GM12873 (cell line): ENCODE measurements around the gene TP63.

ENCODE experiments used
- TF ChIP-seq, protein P1 (sequence below): IDR thresholded peaks from 2 replicates; pipeline ENCODE4 v1.5.1; 2012; ENCODE audit warnings: low read depth, mild to moderate bottlenecking, moderate library complexity, low read length, control low read depth; ENCODE audit not compliant: insufficient read depth; ENCODE audit errors: missing control alignments

TP63 gene

DNA sequence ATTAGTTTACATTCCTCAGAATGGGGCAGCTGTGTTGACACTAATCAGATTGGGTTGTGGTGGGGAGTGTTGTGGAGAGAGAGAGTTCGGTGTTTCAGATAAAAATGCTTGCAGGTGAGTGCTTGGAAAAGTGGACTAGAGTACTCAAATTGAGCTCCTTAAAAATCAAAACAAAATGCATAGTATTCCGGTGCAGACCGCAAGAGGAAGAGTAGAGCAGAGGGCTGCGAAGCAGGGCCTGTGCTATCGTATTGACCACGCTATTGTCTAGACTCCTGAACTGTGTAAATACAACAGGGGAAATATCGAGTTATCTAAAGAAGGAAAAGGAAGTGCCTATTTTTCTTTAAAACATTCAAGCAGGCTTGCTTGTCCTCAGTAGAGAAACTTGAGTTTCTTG, 159.5 kb downstream of the TP63 start:
- TF ChIP-seq, protein P1, sequence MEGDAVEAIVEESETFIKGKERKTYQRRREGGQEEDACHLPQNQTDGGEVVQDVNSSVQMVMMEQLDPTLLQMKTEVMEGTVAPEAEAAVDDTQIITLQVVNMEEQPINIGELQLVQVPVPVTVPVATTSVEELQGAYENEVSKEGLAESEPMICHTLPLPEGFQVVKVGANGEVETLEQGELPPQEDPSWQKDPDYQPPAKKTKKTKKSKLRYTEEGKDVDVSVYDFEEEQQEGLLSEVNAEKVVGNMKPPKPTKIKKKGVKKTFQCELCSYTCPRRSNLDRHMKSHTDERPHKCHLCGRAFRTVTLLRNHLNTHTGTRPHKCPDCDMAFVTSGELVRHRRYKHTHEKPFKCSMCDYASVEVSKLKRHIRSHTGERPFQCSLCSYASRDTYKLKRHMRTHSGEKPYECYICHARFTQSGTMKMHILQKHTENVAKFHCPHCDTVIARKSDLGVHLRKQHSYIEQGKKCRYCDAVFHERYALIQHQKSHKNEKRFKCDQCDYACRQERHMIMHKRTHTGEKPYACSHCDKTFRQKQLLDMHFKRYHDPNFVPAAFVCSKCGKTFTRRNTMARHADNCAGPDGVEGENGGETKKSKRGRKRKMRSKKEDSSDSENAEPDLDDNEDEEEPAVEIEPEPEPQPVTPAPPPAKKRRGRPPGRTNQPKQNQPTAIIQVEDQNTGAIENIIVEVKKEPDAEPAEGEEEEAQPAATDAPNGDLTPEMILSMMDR = peak; percentile 12

DNA sequence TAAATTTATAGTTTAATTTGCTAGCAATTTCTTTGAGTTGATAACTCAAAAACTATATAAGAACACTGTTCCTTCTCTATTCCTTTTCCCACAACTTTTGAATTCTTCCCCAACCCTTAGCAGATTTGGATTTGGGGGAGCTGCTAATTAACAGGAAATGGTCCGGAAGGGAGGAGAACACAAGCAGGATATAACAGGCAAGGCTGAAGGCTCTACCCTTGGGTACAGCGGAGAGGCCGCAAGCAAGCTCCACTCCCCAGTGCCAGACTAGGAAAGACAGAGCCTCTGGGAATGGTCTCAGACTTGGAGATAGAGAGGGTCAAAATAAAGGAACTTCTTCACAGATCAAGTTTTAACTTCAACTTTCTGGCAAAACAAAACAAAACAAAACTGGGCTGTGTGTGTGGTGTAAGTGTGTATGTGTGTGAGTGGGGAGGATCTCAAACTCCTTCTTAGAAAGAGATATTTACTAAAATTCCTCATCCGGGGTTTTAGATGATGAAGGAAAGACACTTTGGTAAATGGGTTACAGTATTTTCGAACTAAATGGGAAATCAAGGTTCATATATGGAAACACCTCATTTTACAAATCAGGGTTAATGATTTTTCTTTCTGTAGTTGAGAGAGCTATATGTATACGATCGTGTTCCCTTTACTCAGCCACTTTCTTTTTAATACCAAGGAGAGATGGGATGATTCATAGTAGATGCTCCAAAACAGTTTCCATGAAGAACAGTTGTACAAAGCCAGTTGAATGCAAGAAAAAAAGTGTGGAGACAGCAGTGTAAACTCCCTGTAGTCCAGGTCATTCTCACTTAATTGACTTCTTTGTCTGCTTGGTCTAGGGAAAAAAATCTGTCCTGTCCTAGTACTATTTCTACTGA, 161.1 kb downstream of the TP63 start:
- TF ChIP-seq, protein P1 = no peak

DNA sequence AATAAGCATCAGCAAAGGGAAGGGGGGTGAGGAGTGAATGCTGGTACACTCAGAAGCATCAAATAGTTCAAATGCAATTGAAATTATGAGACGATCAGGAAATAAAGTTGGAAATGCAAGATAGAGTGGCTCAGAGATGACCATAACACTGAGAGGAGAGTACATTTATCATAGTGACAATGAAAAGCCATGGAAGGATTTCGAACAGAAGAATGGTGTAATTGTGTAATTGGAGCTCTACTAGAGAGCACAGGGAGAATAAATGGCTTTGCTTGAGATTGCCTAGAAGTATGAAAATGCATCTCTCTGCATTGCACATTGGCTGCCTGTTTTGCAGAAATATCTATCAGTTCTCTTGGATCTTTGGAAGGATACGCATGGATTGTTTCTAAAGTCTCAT, 163.3 kb downstream of the TP63 start:
- TF ChIP-seq, protein P1 = no peak

DNA sequence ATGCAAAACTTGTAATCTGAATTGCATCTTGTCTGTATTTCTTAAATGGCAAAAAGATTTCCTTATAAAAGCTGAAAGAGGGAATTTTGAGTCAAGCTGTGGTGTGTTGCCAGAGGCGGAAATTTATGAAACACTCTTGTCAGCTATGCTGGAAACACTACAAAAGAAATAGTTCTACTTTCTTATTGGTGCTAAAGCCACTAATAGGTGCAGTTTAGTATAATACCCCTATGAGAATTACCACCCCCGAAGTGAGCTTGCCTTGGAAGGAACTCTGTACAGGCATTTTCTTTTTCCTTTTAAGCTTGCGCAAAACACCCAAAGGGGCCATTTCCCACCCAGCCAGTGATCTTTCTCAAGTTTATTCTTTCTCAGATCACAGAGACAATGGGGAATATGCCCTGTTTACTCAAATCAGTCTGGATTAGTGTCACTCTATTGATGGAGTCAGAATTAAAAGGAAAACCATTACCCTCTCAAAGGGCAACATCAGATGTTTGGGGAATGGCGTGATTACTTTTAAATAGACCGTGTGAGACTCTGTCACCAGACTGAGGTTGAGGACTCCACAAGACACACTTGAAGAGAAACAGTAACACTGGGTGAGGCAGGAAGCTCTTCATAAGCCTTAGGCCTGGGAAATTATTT, 166.0 kb downstream of the TP63 start:
- TF ChIP-seq, protein P1 = no peak

DNA sequence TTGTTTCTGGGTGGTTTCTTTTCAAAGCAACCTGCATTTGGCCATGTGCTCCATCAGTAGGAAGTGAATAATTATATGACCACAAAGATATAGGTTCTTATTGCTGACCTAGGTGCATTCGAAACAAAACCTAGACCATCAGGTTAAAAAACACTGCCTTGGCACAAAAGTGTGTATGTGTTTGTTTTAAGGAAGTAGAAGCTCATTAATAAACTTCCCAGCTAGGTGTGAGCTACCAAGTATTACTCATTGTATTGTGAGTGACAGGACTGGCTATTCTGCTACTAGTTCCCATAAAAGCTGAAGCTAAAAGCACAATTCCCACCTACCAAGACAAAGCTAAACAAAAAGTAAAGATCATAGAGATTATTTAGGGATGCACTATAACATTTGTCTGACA, 168.2 kb downstream of the TP63 start:
- TF ChIP-seq, protein P1 = no peak

DNA sequence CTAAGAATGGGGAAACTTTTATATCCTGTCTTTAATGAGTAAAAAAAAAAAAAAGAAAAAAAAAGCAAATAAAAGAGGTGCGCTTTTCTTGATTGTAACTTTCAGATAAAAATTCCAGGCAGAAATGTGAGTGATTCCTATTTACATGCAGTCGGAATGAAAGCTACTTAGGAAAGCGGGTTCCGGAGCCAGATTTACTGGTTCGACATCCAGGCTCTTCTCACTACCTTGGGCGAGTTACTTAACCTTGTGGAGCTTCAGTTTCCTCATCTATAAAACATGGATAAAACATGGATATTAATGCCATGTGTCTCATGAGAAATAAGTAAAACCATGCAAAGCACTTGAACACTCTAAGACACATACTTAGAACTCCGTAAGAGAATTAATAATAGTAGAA, 169.2 kb downstream of the TP63 start:
- TF ChIP-seq, protein P1 = no peak

DNA sequence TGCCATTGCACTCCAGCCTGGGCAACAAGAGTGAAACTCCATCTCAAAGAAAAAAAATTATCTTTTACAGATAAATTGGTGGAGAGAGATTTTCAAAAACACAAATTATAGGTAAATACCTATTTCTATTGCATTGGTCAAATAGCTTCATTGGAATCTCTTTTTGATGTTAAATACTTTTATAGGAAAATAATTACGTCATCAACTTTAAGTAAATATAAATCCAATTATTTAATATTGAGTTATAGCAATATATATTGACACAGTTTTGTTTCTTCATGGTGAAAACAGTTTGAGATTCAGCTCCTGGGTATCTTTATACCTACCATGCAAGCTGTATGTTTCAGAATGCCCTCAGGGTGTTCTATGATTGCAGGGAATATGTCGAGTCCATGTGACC, 172.1 kb downstream of the TP63 start:
- TF ChIP-seq, protein P1 = no peak
